Keratinocyte (primary cell): ENCODE data around the gene SPIRE1.

ENCODE experiments used
- EZH2 ChIP-seq: IDR thresholded peaks from one replicate; pipeline ENCODE4 v1.6.1; 2012; ENCODE audit warnings: inconsistent platforms, mild to moderate bottlenecking, low read length, moderate library complexity
- TF ChIP-seq, protein P1 (sequence below), 3 experiments: IDR thresholded peaks in 1 of 3; conservative IDR thresholded peaks in 1 of 3; optimal IDR thresholded peaks in 1 of 3; 2 replicates in 2 of 3; 3 replicates in 1 of 3; pipeline versions ENCODE3 to v1.5.1; 2011; ENCODE audit warnings: low read length in 3 of 3, mild to moderate bottlenecking in 3 of 3, moderate library complexity in 2 of 3, control low read depth in 1 of 3, inconsistent platforms in 1 of 3; ENCODE audit not compliant: insufficient read depth in 2 of 3; ENCODE audit errors: extremely low read depth in 1 of 3

DNA sequence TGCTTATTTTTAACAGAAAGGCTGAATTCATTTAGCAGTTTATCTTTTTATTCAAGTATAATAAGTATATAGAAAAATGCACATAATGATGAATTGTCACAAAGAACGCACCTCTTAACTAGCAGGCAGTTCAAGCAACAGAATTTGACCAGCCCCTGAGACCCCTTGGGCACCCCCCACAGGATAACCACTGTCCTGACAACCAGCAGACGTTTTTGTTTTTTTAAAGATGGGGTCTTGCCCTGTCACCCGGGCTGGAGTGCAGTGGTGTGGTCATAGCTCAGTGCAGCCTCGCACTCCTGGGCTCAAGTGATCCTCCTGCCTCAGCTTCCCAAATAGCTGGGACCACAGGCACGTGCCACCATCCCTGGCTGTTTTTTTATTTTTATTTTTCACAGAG lies 236.2 kb downstream of the SPIRE1 start:
- TF ChIP-seq, protein P1, sequence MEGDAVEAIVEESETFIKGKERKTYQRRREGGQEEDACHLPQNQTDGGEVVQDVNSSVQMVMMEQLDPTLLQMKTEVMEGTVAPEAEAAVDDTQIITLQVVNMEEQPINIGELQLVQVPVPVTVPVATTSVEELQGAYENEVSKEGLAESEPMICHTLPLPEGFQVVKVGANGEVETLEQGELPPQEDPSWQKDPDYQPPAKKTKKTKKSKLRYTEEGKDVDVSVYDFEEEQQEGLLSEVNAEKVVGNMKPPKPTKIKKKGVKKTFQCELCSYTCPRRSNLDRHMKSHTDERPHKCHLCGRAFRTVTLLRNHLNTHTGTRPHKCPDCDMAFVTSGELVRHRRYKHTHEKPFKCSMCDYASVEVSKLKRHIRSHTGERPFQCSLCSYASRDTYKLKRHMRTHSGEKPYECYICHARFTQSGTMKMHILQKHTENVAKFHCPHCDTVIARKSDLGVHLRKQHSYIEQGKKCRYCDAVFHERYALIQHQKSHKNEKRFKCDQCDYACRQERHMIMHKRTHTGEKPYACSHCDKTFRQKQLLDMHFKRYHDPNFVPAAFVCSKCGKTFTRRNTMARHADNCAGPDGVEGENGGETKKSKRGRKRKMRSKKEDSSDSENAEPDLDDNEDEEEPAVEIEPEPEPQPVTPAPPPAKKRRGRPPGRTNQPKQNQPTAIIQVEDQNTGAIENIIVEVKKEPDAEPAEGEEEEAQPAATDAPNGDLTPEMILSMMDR (optimal IDR thresholded peaks at IDR 0.05 in 1 of 3, IDR thresholded peaks at IDR 0.05 in 1 of 3, conservative IDR thresholded peaks at IDR 0.05 in 1 of 3; ENCODE audit: extremely low read depth in 1 of 3, insufficient read depth in 2 of 3, low read length in 3 of 3), result no peak
- TF ChIP-seq EZH2, result no peak
